NCI-H2081 (cell line): ENCODE results near the gene SLC33A1.

Source experiments
- DNase-seq, 2 experiments: peaks; one replicate each; lab custom pipeline; 2025; lab: John Stamatoyannopoulos, UW

The SLC33A1 gene

GRCh38 chr3:155790272-155790925, 63.8 kb downstream of the SLC33A1 start:
- DNase-seq = no peak

DNA sequence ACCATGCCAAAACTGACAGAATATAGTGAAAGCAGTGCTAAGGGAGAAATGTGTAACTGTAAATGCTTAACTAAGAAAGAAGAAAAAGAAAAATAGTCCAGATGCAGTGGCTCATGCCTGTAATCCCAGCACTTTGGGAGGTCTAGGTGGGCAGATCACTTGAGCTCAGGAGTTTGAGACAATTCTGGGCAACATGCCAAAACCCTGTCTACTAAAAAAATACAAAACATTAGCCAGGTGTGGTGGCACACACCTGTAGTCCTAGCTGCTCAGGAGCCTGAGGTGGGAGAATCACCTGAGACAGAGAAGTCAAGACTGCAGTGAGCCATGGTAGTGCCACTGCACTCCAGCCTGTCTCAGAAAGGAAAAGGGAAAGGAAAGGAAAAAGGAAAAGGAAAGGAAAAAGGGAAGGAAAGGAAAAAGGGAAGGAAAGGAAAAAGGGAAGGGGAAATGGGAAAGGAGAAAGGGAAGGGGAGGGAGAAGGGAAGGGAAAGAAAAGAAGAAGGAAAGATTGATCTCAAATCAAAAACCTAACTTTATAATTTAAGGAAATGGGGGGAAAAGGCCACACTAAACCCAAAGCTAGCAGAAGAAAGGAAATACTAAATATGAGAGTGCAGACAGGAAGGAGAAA, 68.4 kb downstream of the SLC33A1 start:
- DNase-seq = peak; percentile 21 to 66

- DNase-seq = no peak
Observed at GRCh38 chr3:155782390-155782953, 71.8 kb downstream of the SLC33A1 start.

DNA sequence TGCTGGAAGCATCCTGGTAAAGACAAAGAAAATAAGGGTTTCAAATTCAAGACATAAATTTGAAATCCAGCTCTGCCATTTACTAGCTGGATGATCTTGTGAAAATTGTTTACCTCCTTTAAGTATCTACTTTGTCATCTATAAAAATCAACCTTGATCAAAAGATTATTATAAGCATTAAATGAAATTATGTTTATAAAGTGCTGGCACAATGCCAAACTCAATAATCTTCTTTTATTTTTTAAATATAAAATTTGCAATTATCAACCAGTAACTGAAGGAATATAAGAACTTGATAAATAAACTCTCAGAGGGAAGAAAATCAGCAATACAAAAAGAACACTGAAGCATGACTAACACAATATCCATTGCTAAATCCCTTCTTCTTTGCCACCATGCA, 73.9 kb downstream of the SLC33A1 start:
- no peak for DNase-seq

DNA sequence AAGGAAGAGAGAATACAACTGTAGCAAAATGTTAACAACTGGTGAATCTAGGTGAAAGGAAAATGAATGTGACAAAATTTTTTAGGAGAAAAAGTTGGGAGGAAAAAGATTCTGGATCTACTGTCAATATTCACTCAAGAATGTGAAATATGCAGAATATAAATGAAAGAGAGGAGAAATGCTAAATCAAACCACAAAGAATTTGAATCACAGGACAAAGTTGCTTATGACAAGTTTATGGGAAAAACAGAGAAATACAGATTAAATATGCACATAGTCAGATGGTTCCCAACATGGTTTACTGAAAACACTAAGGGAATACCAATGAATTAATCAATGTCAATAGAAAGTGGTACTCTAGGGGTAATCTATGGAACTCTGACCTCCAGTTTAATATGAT, 75.8 kb downstream of the SLC33A1 start:
- no peak for DNase-seq

- no peak for DNase-seq
Observed at GRCh38 chr3:155772801-155773200, 81.4 kb downstream of the SLC33A1 start.

DNA sequence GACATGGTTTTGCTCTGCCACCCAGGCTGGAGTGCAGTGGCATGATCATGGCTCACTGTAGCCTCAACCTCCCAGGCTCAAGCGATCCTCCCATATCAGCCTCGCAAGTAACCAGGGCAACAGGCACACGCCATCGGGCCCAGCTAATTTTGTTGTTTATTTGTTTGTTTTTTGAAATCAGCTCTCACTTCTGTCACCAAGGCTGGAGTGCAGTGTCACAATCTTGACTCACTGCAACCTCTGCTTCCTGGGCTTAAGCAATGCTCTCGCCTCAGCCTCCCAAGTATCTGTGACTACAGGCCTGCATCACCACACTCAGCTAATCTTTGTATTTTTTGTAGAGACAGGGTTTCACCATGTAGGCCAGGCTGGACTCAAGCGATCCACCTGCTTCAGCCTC, 83.1 kb downstream of the SLC33A1 start:
- DNase-seq = no peak
